HG03520 (cell line): Measurements from ENCODE around the gene LYG2.
"Not testable (repeated sequence)": the region's sequence is repeated elsewhere in the genome, so short reads cannot be mapped to it uniquely, and the experiment has no call there.

Experiments
- ATAC-seq: cut with Tn5 transposase; IDR thresholded peaks from one replicate; pipeline ENCODE4 v1.9.1; 2021; ENCODE audit warnings: mild to moderate bottlenecking, moderate library complexity; ENCODE audit not compliant: unreplicated experiment

Gene LYG2

DNA sequence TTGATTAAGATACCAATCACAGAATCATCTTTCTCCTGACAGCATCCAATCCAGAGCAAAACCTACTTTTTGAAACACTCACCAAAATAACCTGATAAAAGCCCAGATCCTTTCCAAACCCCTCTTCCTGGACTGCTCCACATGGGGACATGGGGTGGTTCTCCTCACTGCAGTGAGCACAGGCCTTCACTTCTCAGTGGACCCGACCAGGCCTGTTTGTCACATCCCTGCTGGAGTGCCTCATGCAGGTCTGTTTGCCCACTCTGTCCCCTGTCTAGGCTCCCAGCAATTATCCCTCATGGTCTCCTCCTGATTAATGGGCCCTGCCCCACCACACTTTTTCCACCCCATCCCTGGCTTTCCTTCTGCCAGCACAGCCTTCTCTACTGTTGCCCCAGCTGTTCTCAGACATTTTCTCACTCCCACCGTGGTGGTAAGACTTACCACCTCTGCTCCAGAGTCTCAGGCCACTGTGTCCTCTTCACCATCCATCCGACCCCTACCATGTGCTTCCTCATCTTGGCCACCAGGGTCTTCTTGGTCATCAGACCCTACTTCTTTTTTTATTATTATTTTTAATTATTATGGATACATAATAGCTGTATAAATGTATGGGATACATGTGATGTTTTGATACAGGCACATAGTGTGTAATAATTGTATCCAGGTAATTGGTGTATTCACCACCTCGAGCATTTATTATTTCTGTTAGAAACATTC is 53.3 kb downstream of the LYG2 start:
- ATAC-seq: no peak

DNA sequence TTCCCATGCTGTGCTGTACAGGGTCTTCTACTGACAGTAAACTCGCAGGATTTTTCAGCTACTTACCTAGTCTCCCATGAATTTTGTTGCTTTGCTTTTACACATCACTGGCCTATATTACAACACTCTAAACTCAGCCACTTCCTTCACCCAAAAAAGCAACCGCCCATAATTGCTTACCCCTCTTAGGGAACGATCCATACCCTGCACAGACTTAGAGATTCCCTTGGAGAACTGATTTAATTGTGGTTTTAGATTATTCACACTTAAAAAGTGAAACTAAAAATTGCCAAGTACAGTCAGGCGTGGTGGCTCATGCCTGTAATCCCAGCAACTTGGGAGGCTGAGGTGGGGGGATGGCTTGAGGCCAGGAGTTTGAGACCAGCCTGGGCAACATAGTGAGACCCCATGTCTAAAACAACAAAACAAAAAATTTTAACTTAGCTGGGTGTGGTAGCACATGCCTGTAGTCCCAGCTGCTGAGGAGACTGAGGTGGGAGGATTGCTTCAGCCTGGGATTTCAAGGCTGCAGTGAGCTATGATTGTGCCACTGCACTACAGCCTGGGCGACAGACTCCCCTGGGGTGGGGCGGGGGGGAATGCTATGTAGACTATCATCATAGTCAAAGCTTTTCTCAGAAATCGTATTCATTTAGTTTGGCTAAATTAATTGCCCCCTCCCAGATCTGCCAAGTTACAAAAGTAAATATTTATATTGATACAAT is 55.2 kb downstream of the LYG2 start:
- ATAC-seq: no peak

- no peak for ATAC-seq
Observed at GRCh38 chr2:99198103-99198841, 57.2 kb downstream of the LYG2 start.

GRCh38 chr2:99192364-99192763 is 63.1 kb downstream of the LYG2 start:
- ATAC-seq: not testable (repeated sequence)
